Measurements from ENCODE around the gene CMC2.

CMC2 gene

DNA sequence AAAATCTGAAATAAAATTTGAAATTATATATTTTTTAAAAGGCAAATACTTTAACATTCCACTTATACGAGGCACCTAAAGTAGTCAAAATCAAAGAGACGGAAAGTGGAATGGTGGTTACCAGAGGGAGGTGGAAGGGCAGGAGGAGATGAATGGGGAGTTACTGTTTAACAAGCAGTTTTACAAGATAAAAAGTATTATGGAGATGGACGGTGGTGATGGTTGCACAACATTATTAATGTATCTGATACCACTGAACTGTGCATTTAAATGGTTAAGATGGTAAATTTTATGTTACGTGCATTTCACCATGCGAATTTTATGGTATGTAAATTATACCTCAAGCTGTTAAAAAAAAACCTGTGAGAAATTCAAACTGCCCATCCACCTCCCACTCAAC is 5.4 kb downstream of the CMC2 start:
- DNase-seq: no peak

DNA sequence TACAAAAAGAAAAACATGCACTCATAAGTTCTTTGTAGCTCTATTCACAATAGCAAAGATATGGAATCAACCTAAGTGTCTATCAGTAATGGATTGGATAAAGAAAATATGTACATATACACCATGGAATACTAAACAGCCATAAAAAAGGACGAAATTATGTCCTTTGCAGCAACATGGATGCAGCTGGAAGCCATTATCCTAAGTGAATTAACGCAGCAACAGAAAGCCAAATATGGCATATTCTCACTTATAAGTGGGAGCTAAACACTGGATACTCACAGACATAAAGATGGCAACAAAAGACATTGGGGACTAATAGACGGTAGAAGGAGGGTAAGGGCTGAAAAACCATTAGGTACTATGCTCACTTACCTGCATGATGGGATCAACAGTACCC is 5.8 kb downstream of the CMC2 start:
- DNase-seq: no peak

DNA sequence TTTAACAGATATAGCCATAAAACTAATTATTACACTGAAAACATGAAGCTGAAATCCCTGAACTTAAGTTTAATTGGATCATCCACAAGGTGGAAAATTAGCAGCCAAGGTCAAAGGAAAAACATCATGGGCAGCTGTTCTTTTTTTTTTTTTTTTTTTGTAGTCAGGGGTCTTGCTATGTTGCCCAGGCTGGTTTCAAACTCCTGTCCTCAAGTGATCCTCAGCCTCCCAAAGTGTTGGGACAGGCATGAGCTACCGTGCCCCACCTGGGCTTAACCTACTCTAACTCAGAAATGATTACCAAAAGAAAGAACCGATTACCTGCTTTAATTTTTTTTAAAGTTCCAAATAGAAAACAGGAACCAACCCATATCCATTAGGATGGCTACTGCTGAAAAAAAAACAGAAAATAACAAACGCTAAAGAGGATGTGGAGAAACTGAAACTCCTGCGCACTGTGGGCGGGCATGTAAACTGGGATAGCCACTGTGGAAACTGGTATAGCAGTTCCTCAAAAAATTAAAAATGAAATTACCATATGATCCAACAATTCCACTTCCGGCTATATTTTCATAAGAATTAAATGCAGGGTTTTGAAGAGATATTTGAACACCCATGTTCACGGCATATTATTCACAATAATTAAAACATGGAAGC is 8.6 kb downstream of the CMC2 start:
- no peak for DNase-seq

DNA sequence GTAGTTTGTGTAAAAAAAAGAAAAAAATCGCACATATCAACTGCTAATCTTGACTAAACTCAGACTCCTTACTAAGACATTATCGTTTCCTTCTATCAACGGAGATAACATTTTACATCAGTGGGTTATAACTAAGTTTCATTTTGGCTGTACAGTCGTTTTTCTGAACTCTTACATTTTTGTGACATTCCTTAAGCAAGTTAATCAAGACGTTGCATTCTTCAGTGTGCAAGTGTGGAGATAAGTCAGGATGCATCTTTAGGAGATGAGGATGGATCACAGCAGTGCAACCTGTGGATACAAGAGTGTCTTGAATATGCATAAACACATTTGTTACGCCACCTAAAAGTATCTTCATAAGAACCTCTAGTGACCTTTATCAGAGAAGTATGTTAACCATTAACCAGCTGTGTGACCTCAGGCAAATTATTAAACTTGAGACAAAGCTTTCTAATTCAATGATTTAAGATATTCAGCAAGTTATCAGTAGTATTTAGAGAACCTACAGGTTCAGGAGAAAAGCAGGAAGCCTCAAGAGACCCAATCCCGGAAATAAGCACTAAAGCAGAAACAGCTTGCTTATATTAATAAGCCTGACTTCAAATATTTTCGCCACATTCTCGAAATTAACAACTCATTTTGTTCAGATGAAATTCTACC is 9.4 kb downstream of the CMC2 start:
- no peak for DNase-seq

DNA sequence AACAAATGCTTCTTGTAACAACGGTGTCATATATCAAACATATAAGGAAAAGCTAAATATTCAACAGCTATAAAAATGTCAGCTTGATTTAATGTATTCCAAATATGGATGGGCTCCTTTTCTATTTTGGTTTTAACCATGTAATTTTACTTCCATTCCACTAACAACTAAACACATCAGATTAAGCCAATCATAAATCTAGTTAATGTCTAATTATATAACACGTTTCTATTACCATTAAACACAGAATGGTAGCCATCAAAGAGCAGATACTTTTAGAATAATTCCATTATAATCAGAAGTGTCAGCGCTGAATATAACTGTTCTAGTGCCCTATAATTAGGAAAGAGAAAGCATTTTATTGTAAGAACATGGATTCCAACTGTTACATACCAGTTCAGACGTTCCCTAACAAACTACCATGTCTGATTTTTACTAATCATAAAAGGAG is 10.0 kb downstream of the CMC2 start:
- peak; percentile 42 for DNase-seq

DNA sequence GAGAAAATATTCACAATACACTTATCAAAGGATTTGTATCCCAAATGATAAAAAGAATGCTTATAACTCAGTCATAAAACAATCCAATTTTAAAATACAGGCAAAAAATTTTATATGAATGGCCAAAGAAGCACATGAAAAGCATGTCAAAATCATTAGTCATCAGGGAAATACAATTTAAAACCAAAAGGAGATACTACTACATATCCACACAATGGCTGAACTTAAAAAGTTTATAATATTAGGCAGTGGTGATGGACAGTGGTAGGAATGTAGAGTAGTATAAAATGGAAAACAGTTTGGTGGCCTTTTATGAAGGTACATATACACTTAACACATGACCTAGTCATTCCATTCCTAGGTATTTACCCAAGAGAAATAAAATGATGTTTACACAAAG is 12.2 kb downstream of the CMC2 start:
- no peak for DNase-seq

DNA sequence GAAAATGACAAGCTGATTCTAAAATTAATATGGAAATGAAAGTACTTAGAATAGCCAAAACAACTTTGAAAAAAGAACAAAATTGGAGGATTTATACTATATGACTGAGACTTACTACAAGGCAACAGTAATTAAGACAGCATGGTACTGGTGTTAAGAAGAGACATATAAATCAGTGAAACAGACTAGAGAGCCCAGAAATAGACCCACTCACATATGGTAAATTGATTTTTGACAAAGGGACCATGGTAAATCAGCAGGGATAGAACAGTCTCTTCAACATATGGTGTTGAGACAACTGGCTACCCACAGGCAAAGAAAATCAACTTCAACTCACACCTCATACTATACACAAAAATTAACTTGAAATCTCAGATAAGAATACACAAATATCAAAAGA is 12.9 kb downstream of the CMC2 start:
- DNase-seq: no peak

DNA sequence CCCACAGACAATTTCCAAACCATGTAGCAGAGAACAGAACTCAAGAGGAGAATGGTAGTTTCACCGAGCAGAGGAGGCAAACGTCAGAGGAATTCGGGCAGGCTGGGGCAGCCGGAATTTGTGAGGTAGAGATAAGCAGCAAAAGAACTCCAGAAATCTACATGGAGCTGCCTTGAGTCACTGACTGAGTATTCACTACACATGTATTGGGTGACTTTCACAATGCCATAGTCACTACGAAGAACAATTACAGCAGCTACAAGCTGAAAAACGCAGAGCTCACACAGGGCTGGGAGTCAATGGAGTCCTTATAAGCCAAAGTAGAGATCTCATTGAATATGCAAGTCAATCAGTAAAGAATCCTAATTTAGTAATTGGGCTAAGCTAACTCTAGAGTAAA is 13.4 kb downstream of the CMC2 start:
- no peak for DNase-seq

DNA sequence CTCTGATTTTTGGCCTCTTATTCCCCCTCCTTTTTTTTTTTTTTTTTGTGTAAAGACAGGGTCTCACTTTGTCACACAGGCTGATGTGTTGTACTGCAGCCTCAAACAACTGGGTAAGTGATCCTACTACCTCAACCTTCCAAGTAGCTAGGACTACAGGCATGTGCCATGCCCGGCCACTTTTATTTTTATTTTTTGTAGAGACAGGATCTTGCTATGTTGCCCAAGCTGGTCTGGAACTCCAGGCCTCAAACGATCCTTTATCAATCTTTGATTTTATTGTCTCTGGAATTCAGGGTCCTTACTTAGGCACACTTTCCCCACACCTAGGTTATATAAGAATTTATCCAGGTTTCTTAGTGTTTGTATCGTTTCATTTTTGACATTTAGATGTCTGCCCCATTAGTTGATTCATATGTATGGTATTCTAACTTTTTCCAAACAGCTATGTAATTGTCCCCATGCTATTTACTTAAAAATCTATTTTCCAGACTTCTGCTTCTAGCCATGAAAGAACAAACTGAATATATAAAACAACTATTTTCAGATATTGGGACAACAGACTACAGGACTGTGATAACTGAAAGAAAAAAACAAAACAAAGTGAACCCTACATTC is 13.9 kb downstream of the CMC2 start:
- DNase-seq: no peak

DNA sequence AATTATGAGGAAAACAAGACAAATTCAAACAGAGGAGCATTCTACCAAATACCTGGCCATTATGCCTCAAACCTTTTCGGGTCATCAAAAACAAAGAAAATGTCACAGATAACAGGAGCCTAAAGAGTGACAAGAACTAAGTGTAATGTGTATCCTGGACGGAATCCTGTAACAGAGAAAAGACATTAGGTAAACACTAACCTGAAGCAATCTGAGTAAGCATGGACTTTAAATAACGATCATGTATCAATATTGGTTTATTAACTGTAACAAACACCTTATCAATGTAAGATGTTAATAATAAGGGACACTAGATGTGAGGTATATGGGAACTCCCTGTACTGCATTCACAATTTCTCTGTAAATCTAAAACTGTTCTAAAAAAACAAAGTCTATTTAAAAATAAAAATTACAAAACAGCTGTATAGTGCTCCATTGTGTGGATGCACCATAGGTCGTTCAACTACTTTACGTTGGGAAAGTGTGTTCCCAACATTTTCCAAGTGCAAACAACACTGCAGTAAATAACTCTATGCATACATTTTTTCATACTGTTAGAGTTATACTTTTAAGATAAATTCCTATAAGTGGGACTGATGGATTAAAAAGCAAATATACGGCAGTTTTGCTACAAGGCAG is 14.8 kb downstream of the CMC2 start:
- no peak for DNase-seq

DNA sequence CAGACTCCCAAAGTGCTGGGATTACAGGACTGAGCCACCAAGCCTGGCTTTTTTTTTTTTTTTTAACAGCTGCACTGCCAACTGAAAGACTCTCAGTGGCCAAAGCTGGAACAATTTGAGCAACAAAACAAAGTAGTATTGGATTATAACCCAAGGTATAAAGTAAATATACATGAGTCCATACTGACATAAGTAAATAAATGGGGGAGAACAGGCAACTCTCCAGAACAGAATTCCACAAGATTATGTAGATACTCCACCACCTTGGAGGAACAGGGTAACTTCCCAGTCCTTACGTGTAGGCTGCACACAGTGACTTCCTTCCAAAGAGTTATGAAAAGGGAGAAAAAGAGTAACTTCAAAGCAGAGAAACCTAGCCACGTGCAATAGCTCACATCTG is 15.7 kb downstream of the CMC2 start:
- no peak for DNase-seq

DNA sequence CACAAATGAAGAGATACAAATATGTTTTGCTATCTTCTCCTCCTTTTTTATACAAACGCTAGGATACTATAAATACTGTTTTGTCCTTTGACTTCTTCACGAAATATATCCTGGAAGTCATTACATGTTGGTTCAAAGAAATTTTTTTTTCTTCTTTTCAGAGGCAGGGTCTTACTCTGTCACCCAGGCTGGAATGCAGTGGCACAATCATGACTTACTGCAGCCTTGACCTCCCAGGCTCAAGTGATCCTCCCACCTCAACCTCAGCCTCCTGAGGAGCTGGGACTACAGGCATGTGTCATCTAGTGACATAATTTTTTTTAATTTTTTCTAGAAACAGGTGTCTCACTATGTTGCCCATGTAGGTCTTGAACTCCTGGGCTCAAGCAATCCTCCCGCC is 16.1 kb downstream of the CMC2 start:
- DNase-seq: no peak

DNA sequence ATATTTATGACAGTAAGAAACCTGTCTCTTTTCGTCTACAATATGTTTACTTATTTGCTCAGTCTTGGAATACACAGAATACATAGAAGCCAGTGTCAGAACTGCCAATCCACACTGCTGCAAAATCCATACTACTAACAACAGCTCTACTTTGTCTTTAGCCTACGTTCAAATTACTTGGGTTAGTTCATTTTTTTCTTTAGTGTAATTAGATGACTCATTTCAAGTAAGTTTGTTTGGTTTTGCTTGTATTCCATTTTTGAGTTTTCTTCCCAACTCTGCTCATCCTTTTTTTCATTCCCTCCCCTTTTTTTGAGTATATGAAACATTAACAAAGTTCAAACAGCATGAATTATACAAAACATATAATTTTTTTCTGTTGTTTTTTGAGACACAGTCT is 16.9 kb downstream of the CMC2 start:
- no peak for DNase-seq

DNA sequence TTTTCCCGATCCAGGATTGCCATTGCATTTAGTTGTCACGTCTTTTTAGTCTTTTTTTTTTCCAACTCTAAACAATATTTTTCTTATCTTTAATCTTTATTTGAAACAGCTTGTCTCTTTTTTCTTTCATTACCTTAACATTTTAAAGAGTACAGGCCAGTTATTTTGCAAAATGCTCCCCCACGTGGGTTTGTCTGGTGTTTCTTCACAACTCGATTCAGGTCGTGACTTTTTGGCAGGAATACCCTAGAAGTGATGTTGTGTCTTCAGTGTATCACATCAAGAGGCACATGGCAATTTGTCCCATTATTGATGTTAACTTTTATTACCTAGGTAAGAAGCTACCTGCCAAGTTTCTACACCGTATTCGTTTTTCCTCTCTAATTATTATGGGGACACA is 17.9 kb downstream of the CMC2 start:
- DNase-seq: no peak

DNA sequence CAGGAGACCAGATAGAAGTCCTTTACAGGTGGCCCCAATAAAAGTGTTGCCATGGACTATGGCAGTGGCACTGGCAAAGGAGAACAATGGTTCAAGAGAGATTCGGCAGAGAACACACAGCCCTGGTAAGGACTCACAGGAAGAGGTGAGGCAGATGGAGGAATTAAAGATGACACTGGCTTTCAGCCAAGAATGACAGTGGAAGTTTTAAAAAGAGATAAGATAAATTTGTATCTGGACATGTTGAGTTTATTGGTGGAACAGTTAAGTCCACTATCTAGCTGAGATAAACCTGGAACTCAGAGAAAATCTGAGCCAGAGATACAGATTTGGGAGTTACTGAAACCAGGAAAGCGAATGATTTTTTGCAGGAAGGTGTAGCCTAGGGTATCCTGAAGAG is 20.1 kb downstream of the CMC2 start:
- DNase-seq: no peak

DNA sequence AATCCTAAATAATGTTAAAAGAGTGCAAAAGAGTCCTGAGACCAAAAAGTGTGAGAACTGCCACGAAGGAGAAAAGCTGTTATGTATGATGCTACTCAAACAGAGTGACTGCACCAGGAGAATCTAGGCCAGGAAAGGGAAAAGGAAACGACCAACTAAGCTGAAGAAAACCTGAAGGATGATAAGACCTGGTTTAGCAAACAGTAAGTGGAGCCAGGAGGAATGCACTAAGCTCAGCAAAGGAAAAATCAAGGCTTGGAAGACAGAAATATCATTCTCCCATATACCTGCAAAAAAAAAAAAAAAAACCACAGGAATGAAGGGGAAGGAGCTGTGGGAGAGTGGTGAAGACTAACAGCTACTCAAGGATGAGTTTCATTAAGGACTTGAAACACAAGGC is 21.1 kb downstream of the CMC2 start:
- DNase-seq: no peak

DNA sequence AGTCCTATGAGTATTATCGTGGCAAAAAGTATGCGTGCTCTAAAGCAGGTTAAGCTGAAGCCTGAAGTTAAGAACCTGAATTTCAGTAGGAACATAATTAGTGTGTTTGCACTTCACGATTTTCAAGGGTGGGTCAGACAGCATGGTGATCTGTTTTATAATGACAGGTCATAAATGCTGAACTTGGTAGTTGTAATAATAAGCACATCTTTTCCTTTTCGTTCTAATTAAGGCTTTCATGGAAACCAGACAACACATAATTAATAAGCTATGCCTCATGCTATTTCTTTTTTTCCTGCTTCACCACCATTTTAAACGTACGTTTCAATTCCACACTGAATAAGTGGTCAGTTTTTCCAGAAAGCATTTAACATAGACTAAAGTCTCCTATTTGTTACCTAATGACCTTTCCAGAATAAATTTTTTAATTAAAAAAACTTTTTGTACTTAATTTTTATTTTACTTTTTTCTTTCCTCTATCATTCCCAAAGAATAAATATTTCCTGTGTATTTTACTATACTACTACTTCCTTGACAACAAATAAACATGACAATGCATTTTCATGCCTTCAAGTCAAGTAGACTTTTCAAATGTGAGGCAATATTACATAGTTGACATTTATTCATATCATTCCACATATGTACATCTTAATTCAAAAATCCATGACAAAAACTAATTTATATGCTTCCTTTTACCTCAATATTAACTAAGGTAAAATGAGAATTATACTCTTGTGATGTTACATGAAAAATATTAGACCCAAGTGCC is 22.4 kb downstream of the CMC2 start:
- no peak for DNase-seq

DNA sequence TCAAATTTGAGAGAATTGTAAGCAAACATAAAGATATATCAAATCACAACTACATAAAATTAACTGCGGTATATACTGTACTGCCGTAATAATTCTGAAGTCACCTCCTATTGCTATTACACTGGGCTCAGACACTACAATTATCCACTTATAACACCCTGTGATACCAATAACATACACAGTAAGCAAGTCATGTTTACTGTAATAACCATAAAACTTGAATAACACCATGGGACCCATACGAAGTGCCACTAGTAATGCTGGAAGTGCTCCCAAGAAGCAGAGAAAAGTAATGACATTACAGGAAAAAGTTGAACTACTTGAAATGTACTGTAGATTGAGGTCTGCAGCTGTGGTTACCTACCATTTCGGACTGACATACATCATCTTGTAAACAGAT is 24.0 kb downstream of the CMC2 start:
- DNase-seq: no peak

DNA sequence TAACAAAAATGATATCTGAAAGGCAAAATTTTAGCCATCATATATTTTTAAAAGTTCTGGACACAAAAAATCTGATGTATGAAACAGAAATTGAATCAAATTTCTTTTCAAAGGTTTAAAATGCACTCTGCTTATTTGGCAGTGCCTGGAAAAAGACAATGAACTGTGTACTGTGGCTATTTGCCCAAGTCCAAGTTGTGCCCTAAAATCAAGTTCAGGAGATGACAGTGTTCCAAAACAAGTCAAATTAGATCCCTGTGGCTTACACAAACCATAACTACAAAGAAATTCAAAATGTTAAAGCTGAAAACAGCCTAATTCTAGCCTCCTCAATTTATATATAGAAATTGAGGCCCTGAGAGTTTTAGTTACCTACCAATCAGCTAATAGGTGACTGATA is 25.6 kb downstream of the CMC2 start:
- DNase-seq: no peak

DNA sequence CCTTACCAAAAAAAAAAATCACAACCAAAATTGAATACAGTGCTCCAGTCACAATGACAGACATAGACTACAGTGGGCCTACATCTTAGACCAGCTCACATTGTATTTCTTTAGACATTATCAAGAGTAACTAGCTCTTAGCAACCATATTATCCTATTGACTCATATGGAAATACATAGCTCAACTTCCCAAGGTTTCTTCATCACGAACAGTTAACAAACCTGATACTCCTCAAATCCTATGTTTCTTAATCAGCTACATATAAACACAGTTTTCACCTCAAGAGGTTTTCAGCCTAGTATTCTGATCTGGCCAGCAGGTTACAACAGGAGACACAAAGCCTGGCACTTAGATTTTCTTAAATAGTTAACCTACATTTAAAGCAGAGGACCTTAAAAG is 29.7 kb downstream of the CMC2 start:
- no peak for DNase-seq

DNA sequence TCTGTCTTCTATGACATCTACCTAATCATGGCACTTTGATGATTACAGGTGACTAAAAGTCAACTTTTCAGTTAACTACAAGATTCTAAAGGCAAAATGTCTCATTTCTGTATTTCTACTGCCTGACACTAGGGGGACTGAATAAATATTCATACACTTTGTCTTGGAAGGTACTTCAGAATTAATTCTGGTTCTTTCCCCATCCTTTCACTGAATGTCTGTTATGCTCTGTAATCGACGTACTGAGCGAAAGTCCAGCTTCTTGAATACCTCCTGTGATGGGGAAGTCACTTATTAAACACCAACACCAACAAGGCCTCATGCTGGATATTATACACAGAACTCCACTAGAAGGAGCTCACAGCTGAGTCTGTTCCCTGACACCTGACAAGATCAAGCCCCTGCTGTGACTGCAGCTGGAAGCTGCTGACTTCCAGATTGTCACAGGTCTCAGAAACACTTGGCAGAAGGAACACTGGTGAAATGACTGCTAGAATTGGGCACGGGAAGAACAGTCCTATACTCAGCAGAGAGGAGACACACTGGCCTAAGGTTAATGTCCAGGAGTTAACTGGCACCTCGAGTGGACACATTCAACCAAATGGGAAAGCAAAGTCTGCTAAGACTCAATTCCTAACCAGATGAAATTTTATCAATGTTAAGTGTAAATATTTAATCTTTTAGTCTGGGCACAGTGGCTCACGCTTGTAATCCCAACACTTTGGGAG is 31.9 kb downstream of the CMC2 start:
- no peak for DNase-seq

DNA sequence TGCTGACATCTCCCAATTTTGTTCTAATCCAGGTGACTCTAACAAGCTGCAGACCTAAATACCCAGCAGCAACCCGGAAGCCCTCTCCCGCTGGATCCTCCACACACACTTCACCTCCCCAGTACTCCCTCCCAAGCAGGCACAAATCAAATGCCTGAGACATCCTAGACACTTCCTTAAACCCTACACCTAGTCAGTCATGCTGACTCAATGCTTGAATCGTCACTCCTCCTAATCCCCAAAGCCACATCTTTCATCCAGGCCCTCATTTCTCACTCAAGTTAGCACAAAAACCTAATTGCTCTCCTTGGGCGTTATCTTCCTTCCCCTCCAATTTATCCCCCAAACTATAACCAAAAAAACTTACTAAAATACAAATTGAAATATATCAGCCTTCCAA is 32.7 kb downstream of the CMC2 start:
- no peak for DNase-seq

DNA sequence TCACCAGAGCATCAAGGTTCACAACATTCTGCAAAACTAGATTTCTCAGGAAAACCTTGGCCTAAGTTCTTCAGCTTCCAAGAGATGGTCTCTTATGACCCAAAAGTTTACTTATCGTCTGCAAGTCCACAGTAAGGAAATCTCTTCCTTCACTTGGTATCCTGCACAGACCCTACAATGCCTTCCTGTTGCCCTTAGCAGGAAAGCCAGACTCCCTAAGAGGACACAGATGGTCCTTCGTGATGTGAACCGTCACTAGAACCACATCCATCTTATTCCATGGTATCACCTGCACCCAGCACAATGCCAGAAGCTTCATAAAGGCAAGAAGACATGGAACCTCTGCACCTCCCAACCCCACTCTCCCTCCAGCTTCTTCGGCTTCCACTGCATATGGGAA is 34.1 kb downstream of the CMC2 start:
- DNase-seq: no peak
